ENCODE measurements around the gene ABT1. TPM values are rescaled to one million over a fixed set of nuclear protein-coding genes. Genes with fewer than 3 reads are reported as not detected.

ABT1 gene
- total and polyA plus RNA-seq, 2 donors (not counting 1 experiment from before 2014, with no cell fraction given) = 17.6 to 29.8 TPM

- ATAC-seq (ENCODE audit: low read depth) = no peak
- H3K4me2 ChIP-seq (replicated peaks; ENCODE audit: low read depth, low read length, poor library complexity, severe bottlenecking) = peak overlapping the region; percentile 70
- no peak for TF ChIP-seq EZH2 (IDR thresholded peaks at IDR 0.05; ENCODE audit: borderline replicate concordance, insufficient read depth, low read depth, low read length, poor library complexity, severe bottlenecking)
- no peak for TF ChIP-seq CTCF (IDR thresholded peaks at IDR 0.05)
- H3K4me1 ChIP-seq (ENCODE audit: control insufficient read depth in 2 of 2, insufficient read depth in 2 of 2, low read length in 2 of 2) = peaks cover 15 to 36% of the 10 kb centered on the region in 2 donors
- Mint-ChIP-seq H3K4me3 (peak overlapping the region; percentile 69), H3K27me3 (no peaks in the 10 kb centered on the region), H3K9me3 (ENCODE audit: insufficient read depth) (no peaks in the 10 kb centered on the region), H3K27ac (peak overlapping the region; percentile 51), H3K4me1 (peaks cover 15% of the 10 kb centered on the region)
- H3K79me2 ChIP-seq (ENCODE audit: control insufficient read depth, insufficient read depth, low read length) = no peaks in the 10 kb centered on the region
- DNase-seq = no peak
- no peak overlapping the region for H2AFZ ChIP-seq (ENCODE audit: insufficient read depth, low read depth, low read length, poor library complexity, severe bottlenecking)
- CTCF ChIA-PET = interaction anchor here (0.7 to 5.6 kb wide), 7 partner anchors 13 to 229 kb away, joined by 4 to 35 read pairs (median 6); partner anchors contain the start of gene HMGN4
- peak overlapping the region in 2 of 5 experiments; percentile 28 to 74 for H3K4me3 ChIP-seq (ENCODE audit: control extremely low read depth in 1 of 5, extremely low read depth in 1 of 5, insufficient read depth in 1 of 5, low read depth in 2 of 5, low read length in 4 of 5)
- no peak overlapping the region for H3K27ac ChIP-seq (ENCODE audit: low read length in 2 of 2)
- H3K9me3 ChIP-seq (ENCODE audit: control extremely low read depth in 1 of 3, control insufficient read depth in 2 of 3, insufficient read depth in 1 of 3, low read length in 2 of 3) = no peaks in the 10 kb centered on the region
- no peaks in the 10 kb centered on the region for H3K27me3 ChIP-seq (replicated peaks in 1 of 4; ENCODE audit: control extremely low read depth in 1 of 4, control insufficient read depth in 3 of 4, insufficient read depth in 4 of 4, low read length in 3 of 4)
- intact Hi-C loops (cut with micrococcal nuclease) = loop anchor here (10.0 kb wide), 2 partner anchors 531 to 919 kb away; partner anchors contain the start of gene ZNF184
- H3K9ac ChIP-seq (ENCODE audit: low read length) = peak overlapping the region; percentile 61
- no peaks in the 10 kb centered on the region for H3K36me3 ChIP-seq (replicated peaks in 1 of 2; ENCODE audit: control extremely low read depth in 1 of 2, control insufficient read depth in 1 of 2, extremely low read depth in 1 of 2, insufficient read depth in 2 of 2, low read length in 1 of 2)
- POLR2A ChIA-PET = interaction anchor here (0.6 kb wide), 1 partner anchor 17 kb away, joined by 7 read pairs; no protein-coding TSS in a partner anchor
- 82% methylated on average over 7 of the region's 19 CpGs for whole genome bisulfite sequencing (ENCODE audit: insufficient coverage)
- no peaks in the 10 kb centered on the region for H4K20me1 ChIP-seq (ENCODE audit: control insufficient read depth, insufficient read depth, low read length, poor library complexity, severe bottlenecking)
Measured at GRCh38 chr6:26555505-26556262, 41.1 kb upstream of the ABT1 start.

Measured in B cell (primary cell).